ENCODE data around the gene LEP. TPM values are rescaled to one million over a fixed set of nuclear protein-coding genes. Genes with fewer than 3 reads are reported as not detected.

Gene LEP
- total RNA-seq, 1 donor from 2014 or later = not detected

GRCh38 chr7:128211626-128212025, 29.5 kb upstream of the LEP start:
- H3K27ac Mint-ChIP-seq = no peak overlapping the region
- no peak for DNase-seq (ENCODE audit: low spot score, unreplicated experiment)
- no peaks in the 10 kb centered on the region for H3K36me3 Mint-ChIP-seq (ENCODE audit: insufficient read depth)
- TF ChIP-seq CTCF (IDR thresholded peaks at IDR 0.05; ENCODE audit: unreplicated experiment) = no peak
- H3K4me1 Mint-ChIP-seq (ENCODE audit: low read depth) = no peaks in the 10 kb centered on the region
- H3K27me3 Mint-ChIP-seq = peaks cover 45% of the 10 kb centered on the region
- H3K4me3 Mint-ChIP-seq (ENCODE audit: low read depth) = no peak overlapping the region
- H3K9me3 Mint-ChIP-seq (ENCODE audit: low read depth) = no peaks in the 10 kb centered on the region

GRCh38 chr7:128214463-128214862, 26.6 kb upstream of the LEP start:
- Mint-ChIP-seq H3K4me3 (ENCODE audit: low read depth) (no peak overlapping the region), H3K36me3 (ENCODE audit: insufficient read depth) (no peaks in the 10 kb centered on the region), H3K4me1 (ENCODE audit: low read depth) (no peaks in the 10 kb centered on the region), H3K27ac (no peak overlapping the region), H3K9me3 (ENCODE audit: low read depth) (no peaks in the 10 kb centered on the region), H3K27me3 (peaks cover 45% of the 10 kb centered on the region)
- no peak for TF ChIP-seq CTCF (IDR thresholded peaks at IDR 0.05; ENCODE audit: unreplicated experiment)
- no peak for DNase-seq (ENCODE audit: low spot score, unreplicated experiment)

GRCh38 chr7:128215281-128215680, 25.8 kb upstream of the LEP start:
- DNase-seq (ENCODE audit: low spot score, unreplicated experiment) = no peak
- Mint-ChIP-seq H3K27me3 (peaks cover 50% of the 10 kb centered on the region), H3K4me3 (ENCODE audit: low read depth) (no peak overlapping the region), H3K9me3 (ENCODE audit: low read depth) (no peaks in the 10 kb centered on the region), H3K27ac (no peak overlapping the region), H3K36me3 (ENCODE audit: insufficient read depth) (no peaks in the 10 kb centered on the region), H3K4me1 (ENCODE audit: low read depth) (no peaks in the 10 kb centered on the region)
- TF ChIP-seq CTCF (IDR thresholded peaks at IDR 0.05; ENCODE audit: unreplicated experiment) = no peak

- no peak overlapping the region for H3K4me3 Mint-ChIP-seq (ENCODE audit: low read depth)
- TF ChIP-seq CTCF (IDR thresholded peaks at IDR 0.05; ENCODE audit: unreplicated experiment) = no peak
- no peak overlapping the region for H3K27ac Mint-ChIP-seq
- H3K4me1 Mint-ChIP-seq (ENCODE audit: low read depth) = no peaks in the 10 kb centered on the region
- H3K36me3 Mint-ChIP-seq (ENCODE audit: insufficient read depth) = no peaks in the 10 kb centered on the region
- no peak for DNase-seq (ENCODE audit: low spot score, unreplicated experiment)
- H3K27me3 Mint-ChIP-seq = peaks cover 52% of the 10 kb centered on the region
- no peaks in the 10 kb centered on the region for H3K9me3 Mint-ChIP-seq (ENCODE audit: low read depth)
These were observed 25.3 kb upstream of the LEP start for GRCh38 chr7:128215739-128216138.

- Mint-ChIP-seq H3K36me3 (ENCODE audit: insufficient read depth) (no peaks in the 10 kb centered on the region), H3K4me3 (ENCODE audit: low read depth) (no peak overlapping the region), H3K27me3 (peaks cover 50% of the 10 kb centered on the region), H3K9me3 (ENCODE audit: low read depth) (no peaks in the 10 kb centered on the region), H3K27ac (no peak overlapping the region), H3K4me1 (ENCODE audit: low read depth) (no peaks in the 10 kb centered on the region)
- TF ChIP-seq CTCF (IDR thresholded peaks at IDR 0.05; ENCODE audit: unreplicated experiment) = no peak
- DNase-seq (ENCODE audit: low spot score, unreplicated experiment) = no peak
These were observed 23.9 kb upstream of the LEP start for GRCh38 chr7:128217030-128217805.
